Progenitor cell of endocrine pancreas (in vitro differentiated cells): ENCODE results near the gene BICD1. TPM values are rescaled to one million over a fixed set of nuclear protein-coding genes. Genes with fewer than 3 reads are reported as not detected.
A peak's percentile ranks its signal among the peaks of the same experiment; 100 is the strongest.

ENCODE experiments used
- DNase-seq: peaks from one replicate; pipeline ENCODE4 v3.0.0; 2021; ENCODE audit warnings: low spot score; ENCODE audit not compliant: unreplicated experiment
- H3K27ac Mint-ChIP-seq: 2 replicates; pipeline ENCODE4 v1.8.0; 2021; ENCODE audit warnings: mild to moderate bottlenecking, moderate library complexity, mixed read lengths
- H3K27me3 Mint-ChIP-seq: 2 replicates; pipeline ENCODE4 v1.8.0; 2021; ENCODE audit warnings: mixed read lengths
- H3K36me3 Mint-ChIP-seq: 2 replicates; pipeline ENCODE4 v1.8.0; 2022; ENCODE audit warnings: mixed read lengths; ENCODE audit not compliant: insufficient read depth
- H3K4me1 Mint-ChIP-seq: 2 replicates; pipeline ENCODE4 v1.8.0; 2021; ENCODE audit warnings: low read depth, mixed read lengths
- H3K4me3 Mint-ChIP-seq: 2 replicates; pipeline ENCODE4 v1.8.0; 2021; ENCODE audit warnings: low read depth, mild to moderate bottlenecking, moderate library complexity, mixed read lengths
- H3K9me3 Mint-ChIP-seq: 2 replicates; pipeline ENCODE4 v1.8.0; 2021; ENCODE audit warnings: low read depth, mixed read lengths
- total RNA-seq: library from RNA; stranded (reverse); gene quantifications from 2 replicates; pipeline ENCODE4 v1.2.1, GENCODE V29; 2021
- TF ChIP-seq, protein P1 (sequence below): fragments of 200-600 bp; sonication (generic); IDR thresholded peaks from one replicate; pipeline ENCODE4 v1.5.0; 2021; ENCODE audit warnings: antibody characterized with exemption, mild to moderate bottlenecking; ENCODE audit not compliant: unreplicated experiment

The BICD1 gene
- total RNA-seq, 1 donor from 2014 or later: 88.4 TPM

DNA sequence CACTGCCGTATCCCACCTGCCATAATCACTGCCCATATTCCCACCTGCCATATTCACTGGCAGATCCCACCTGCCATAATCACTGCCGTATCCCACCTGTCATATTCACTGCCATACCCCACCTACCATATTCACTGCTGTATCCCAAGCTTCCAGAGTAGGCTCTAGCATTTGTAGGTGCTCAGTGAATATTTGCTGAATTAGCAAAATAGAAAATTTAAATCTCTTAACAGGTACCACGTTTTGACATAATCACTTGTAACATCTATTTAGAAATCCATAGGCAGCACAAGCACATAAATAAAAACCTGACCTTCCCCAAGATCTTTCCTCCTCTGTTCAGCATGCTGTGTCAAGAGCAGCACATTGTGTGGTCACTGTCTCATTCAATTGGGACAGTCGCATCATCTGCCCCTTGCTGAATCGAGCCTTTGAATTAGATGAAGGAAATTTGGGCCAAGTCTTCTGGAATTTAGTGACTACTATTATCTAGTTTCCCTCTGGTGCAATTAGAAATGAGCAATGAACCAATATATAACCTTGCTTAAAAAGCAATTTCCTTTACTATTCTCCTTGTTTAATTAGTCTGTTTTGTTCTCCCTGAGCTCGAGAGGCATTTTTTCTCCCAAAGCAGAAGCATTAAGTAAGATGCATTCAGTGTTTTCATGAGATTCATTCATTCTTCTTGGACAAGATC, 147.8 kb downstream of the BICD1 start:
- Mint-ChIP-seq H3K27me3 (no peaks in the 10 kb centered on the region), H3K27ac (no peak overlapping the region), H3K4me3 (no peak overlapping the region), H3K9me3 (peaks cover 4% of the 10 kb centered on the region), H3K4me1 (peaks cover 2% of the 10 kb centered on the region), H3K36me3 (peaks cover 12% of the 10 kb centered on the region)
- TF ChIP-seq, protein P1, sequence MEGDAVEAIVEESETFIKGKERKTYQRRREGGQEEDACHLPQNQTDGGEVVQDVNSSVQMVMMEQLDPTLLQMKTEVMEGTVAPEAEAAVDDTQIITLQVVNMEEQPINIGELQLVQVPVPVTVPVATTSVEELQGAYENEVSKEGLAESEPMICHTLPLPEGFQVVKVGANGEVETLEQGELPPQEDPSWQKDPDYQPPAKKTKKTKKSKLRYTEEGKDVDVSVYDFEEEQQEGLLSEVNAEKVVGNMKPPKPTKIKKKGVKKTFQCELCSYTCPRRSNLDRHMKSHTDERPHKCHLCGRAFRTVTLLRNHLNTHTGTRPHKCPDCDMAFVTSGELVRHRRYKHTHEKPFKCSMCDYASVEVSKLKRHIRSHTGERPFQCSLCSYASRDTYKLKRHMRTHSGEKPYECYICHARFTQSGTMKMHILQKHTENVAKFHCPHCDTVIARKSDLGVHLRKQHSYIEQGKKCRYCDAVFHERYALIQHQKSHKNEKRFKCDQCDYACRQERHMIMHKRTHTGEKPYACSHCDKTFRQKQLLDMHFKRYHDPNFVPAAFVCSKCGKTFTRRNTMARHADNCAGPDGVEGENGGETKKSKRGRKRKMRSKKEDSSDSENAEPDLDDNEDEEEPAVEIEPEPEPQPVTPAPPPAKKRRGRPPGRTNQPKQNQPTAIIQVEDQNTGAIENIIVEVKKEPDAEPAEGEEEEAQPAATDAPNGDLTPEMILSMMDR: no peak
- DNase-seq: no peak

DNA sequence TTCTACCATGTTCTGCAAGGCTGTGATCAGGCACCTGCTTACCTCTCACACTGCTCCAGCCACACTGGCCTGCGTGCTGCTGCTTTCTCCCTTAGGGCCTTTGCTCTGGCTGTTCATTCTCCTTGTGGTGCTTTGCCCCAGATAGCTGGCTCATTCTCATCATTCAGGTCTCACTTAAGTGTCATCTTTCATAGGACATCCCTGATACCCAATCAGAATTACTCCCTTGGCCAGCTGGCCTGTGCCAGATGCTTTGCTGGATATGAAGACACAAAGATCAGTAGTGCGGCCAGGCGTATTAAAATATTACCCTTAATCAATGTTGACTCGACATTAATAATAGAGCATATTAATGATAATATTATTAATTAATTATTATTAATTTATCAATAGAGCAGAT, 148.9 kb downstream of the BICD1 start:
- TF ChIP-seq, protein P1: no peak

DNA sequence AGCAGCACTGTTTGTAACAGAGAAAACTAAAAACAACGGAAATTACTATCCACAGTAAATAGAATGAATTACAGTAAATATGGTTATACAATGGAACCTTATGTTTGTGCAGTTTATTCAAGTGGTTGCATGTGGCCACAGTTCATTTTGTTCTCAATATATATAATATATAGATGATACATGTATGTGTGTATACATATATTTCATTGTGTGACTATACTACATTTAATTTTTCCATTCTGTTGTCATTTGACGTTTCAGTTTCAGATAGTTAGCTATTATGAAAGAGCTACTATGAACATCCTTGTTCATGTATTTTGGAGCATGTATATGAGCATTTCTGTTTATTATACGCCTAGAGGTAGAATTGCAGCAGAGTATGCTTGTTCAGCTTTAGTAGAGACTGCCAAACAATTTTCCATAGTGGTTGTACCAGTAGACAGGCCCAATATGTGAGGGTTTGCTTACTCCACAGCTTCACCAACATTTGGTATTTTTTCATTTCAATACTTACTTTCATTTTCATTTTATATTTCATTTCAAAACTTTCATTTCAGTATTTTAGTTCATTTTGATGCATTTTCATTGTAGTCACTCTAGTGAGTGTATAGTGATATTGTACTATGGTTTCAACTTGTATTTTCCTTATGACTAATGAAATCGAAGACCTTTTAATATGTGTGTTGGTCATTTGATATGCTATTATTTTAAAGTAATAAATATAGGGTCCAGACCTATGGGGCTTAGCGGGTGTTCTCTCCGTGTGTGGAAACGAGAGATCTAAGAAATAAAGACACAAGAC, 151.2 kb downstream of the BICD1 start:
- no peak overlapping the region for H3K4me3 Mint-ChIP-seq
- no peak for DNase-seq
- no peaks in the 10 kb centered on the region for H3K27me3 Mint-ChIP-seq
- TF ChIP-seq, protein P1: no peak
- no peaks in the 10 kb centered on the region for H3K4me1 Mint-ChIP-seq
- no peak overlapping the region for H3K27ac Mint-ChIP-seq
- peaks cover 12% of the 10 kb centered on the region for H3K36me3 Mint-ChIP-seq
- H3K9me3 Mint-ChIP-seq: peaks cover 4% of the 10 kb centered on the region

More for the DNA sequence above, 148.9 kb downstream of the BICD1 start:
- Mint-ChIP-seq H3K4me1 (no peaks in the 10 kb centered on the region), H3K27me3 (no peaks in the 10 kb centered on the region), H3K4me3 (no peak overlapping the region), H3K27ac (no peak overlapping the region), H3K36me3 (peaks cover 12% of the 10 kb centered on the region), H3K9me3 (peaks cover 4% of the 10 kb centered on the region)
- no peak for DNase-seq

DNA sequence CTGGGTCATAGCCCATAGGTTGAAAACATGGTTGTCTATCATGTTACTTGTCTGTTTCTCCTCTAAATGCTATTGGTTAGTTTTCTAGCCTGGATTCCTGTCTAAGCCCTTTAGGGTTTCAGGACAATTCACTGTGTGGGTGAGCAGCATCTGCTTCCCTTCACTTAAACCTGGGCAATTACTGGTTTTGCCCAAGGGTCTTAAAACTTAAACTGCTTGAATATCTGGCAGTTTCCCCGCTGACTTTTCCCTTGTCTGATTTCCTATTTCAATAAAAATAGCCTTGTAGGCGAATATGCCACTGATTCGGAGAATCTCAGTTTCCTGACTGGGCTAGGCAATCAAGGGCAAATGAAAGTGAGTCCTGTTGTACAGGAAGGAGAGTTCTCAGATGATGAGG, 154.0 kb downstream of the BICD1 start:
- no peaks in the 10 kb centered on the region for H3K4me1 Mint-ChIP-seq
- TF ChIP-seq, protein P1: no peak
- peaks cover 4% of the 10 kb centered on the region for H3K9me3 Mint-ChIP-seq
- peaks cover 6% of the 10 kb centered on the region for H3K36me3 Mint-ChIP-seq
- H3K4me3 Mint-ChIP-seq: no peak overlapping the region
- no peak overlapping the region for H3K27ac Mint-ChIP-seq
- H3K27me3 Mint-ChIP-seq: no peaks in the 10 kb centered on the region
- no peak for DNase-seq

DNA sequence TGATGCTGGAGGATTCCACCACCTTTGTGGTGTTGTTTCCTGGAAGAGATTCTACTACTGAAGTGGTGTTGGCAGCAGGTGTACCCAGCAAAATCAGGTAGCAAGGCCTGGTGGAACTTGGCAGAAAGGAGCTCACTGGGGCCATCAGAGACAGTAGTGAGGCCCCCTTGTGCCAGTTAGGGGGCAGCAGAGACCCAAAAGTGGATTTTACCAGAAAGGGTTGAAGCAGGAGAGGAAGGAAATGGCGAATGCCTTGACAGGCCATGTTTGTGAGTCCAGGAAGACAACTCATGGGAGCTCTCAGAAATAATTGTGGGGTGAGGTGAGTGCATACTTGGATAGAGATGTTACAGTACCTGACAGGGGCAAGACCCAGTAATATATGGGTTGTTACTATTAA, 155.0 kb downstream of the BICD1 start:
- TF ChIP-seq, protein P1: peak; percentile 40
- Mint-ChIP-seq H3K4me3 (no peak overlapping the region), H3K27me3 (no peaks in the 10 kb centered on the region), H3K36me3 (peaks cover 4% of the 10 kb centered on the region), H3K4me1 (no peaks in the 10 kb centered on the region), H3K9me3 (peaks cover 4% of the 10 kb centered on the region), H3K27ac (no peak overlapping the region)
- no peak for DNase-seq
